HG03571 (cell line): ENCODE results near the gene CRISPLD2.

Source experiments
- ATAC-seq: cut with Tn5 transposase; IDR thresholded peaks from one replicate; pipeline ENCODE4 v1.9.1; 2021; ENCODE audit not compliant: unreplicated experiment

Gene CRISPLD2

DNA sequence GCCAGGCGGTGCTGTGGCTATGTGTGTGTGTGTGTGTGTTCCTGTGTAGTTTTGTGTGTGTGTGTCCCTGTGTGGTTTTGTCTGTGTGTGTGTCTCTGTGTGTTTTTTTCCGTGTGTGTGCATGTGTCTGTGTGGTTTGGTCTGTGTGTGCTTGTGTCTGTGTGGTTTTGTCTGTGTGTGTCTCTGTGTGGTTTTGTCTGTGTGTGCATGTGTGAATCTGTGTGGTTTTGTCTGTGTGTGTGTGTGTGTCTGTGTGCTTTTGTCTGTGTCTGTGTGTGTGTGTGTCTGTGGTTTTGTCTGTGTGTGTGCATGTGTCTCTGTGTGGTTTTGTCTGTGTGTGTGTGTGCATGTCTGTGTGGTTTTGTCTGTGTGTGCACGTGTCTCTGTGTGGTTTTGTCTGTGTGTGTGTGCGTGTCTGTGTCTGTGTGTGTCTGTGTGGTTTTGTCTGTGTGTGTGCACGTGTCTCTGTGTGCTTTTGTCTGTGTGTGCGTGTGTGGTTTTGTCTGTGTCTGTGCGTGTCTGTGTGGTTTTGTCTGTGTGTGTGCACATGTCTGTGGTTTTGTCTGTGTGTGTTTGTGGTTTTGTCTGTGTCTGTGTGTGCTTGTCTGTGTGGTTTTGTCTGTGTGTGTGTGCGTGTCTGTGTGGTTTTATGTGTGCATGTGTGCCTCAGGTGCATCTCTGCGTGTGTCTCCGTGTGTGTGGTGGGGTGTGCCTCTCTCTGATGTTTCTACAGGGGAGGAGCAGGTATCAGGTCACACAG lies 129.2 kb downstream of the CRISPLD2 start:
- ATAC-seq = no peak

DNA sequence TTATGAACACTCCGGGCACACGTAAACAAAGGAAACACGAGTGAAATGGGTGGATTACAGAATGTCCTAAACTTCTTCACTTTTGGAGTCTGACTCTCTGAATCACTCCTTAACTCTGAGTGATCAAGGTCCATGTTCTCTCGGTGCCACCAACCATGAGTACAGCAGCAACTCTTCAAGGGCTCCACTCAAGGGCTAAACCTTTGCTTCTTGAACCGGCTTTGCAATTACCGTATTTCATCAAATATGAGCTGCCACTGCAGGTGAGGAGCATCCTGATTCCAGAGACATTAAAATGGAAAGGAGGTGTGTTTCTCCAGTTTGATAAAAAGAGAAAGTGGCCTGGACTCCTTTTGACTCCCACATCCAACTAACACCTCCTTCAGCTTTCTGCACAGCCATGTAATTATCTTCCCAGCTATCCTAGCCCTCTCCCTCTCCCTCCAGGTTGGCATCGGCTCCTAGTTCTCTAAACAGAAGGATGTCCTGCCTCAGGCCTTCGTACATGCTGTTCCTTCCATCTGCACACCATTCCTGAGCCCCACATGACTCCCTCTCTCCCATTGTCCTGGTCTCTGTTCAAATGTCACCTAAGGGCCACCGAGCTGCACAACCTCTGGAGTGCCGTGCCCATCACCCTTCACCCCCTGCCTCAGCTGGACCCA lies 130.1 kb downstream of the CRISPLD2 start:
- no peak for ATAC-seq

DNA sequence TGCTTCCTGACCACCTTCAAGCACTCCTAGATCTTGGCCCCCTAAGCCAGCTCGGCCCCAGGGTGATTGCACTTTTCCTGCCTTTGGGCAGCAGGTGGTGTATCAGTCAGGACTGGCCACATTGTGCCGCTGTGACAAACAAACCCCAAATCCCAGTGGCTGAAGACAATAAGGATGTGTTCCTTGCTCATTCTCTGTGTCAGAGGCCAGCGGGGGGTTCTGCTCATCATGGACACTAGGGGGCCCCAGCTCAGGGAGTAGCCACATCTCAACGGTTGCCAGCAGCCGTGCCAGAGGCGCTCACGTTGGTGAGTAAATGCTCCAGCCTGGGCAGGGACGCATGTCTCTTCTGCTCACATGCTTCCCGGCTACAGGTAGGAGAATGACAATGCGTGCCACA lies 131.1 kb downstream of the CRISPLD2 start:
- ATAC-seq = no peak

DNA sequence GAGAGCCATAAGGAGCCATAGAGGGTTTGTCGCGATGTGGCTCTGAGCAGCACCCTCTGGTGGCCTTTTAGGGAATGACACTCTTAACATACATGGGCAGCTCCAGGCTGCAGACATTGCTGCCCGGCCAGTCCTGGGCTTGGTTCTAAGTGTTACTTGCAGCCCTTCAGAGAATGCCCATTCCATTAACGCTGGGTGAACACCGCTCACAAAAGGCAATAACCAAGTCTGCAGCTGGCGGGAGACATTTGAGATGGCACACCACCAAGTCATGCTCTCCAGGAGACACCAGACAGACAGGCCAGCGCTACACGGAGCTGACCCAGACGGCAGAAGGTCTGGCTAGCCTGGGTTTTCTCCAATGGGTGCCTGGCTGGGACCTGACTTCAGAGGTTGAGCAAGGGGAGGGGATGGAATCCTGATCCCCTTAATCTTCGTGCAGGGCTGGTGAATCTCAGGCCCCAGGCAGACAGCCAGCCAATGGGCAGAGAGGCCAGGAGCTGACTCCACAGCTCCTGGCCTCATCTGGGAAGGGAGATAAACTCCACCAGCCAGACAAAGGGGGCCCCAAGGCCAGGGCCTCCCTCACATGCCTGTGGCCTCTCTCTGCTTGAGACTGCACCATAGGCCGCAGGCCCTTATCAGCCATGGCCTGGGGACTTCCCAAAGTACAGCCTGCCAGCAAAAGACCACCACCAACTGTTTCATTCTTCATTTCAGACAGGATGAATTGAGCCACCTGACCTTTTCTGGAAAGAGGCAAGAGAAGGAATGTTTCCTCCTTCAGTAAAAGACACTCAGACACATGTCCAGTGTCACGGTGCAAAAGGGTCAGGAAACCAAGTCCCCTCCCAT lies 132.8 kb downstream of the CRISPLD2 start:
- no peak for ATAC-seq

DNA sequence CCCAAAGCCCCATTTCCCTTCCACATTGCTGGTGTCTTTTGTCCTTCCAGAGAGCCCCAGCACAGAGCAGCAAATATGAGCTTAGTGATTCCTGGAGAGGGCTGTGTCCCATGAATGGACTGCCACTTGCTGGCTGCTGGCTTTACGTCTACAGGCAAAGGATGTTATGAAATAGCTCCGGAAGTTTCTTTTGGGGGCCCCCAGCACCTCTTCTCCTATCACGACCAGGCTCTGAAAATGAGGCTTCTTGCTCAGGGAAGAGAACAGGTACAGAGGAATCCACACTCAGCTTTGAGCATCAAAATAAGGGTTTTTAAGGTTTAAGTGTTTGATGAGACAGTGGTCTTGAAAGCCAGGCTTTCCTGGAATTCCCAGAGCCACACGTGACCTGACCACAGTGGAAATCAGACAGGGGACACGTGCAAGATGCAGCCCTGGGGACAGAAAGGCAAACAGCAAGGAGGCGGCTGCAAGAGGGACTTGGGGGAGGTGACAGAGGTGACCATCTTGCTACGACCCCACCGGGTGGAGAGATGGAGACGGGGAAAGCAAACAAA lies 133.5 kb downstream of the CRISPLD2 start:
- ATAC-seq = no peak

- no peak for ATAC-seq
Observed at GRCh38 chr16:84955427-84955826, 135.6 kb downstream of the CRISPLD2 start.

DNA sequence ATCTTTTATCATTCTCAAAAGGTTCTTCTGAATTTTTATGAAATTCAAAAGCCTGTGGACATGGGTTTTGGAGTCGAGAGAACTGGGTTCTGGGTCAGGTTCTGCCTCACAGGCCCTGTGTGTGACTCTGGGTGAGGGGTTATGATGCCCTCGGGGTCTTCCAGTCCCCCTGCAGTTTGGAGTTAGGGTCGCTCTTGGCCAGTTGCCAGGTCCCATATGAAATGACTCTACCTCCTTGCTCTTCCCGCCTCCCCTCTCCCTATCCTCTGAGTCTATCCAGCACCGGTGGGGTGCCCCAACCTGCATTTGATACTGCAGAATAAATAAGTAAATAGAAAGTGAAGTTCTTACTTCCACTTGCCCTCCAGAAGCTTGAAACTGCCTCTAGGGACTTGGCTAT lies 137.4 kb downstream of the CRISPLD2 start:
- ATAC-seq = no peak

DNA sequence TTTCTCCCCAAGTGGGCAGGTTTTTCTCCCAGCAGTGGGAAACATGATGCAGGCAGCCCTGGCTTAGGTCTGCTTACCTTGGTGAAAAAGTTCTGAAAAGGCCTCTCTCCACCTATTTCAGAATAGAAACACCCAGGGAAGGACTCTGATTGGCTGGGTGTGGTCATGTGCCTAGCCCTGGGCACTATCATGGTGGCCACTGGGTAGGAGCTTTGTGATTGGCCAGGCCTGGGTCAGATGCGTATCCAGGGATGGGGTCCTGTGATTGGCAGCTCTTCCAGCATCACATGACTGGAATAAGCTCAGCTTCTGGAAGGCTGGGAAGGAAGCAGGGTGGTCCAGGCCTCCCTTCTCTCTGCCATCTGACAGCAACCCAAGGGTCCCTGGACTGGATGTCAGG lies 138.0 kb downstream of the CRISPLD2 start:
- no peak for ATAC-seq
